ENCODE results near the gene CD2.

The CD2 gene

GRCh38 chr1:116781034-116781433 is 26.8 kb downstream of the CD2 start:
- DNase-seq: no peak

DNA sequence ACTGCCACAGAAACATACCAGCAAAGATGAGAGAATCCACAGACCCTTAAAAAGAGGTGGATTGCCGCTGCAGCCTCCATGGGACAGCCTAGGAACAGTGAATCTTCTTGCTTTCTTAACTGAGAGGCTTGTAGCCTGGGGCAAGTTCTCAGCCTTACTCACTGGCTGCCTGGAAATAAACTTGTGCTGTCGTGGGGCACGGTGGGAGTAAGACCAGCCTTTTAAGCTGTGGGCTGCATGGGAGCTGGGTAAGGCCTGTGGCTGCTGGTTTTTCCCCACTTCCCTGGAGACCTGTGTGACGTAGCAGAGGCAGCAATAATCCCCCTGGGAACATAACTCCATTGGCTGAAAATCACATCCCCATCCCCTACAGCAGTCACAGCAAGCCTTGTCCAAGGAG is 30.8 kb downstream of the CD2 start:
- DNase-seq: no peak

DNA sequence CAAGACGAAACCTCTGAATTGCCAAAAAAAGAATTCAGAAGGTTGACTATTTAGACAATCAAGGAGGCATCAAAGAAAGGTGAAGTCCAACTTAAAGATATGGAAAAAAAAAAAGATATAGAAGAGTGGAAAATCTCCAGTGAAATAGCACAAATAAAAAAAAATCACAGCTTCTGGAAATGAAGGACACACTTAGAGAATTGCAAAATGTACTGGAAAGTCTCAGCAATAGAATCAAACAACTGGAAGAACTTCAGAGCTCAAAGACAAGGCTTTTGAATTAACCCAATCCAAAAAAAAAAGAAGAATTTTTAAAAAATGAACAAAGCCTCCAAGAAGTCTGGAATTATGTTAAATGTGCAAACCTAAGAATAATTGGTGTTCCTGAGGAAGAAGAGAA is 31.8 kb downstream of the CD2 start:
- DNase-seq: no peak

DNA sequence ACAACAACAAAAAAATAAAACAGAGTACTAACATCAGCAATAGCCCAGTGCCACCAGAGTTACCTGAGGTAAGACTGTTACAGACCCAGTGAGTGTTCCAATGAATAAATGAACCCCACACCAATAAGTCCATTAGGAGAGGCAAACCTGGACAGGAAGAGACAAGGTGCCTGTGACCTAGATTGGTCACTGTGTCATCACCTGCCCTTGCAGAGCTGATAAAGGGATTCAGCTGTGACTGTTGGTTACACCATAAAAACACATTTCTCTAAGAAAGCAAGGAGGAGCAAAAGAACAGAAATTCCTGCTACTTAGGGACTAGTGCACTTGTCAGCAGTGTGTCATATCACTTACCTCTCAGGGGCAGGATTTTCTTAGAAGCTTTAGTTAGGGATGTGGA is 37.5 kb downstream of the CD2 start:
- no peak for DNase-seq

DNA sequence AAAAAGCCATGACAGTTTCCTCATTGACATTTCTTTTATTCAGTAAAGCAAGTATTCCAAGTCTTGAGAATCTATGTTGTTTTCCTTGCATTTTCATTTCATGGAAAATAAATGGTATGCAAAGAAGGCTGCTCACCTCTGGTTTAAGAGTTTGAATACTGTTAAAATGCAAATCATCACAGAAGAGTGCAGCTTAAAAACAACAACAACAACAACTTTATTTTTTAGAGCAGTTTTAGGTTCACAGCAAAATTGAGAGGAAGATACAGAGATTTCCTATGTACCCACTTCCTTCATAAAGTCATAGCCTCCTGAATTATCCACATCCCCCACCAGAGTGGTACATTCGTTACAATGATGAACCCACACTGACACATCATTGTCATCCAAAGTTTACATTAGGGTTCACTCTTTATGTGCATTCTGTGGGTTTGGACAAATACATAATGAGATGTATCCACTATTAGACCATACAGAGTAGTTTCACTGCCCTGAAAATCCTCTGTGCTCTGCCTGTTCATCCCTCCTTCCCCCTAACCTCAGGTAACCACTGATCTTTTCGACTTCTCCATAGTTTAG is 39.2 kb downstream of the CD2 start:
- no peak for DNase-seq

GRCh38 chr1:116794371-116794770 is 40.1 kb downstream of the CD2 start:
- no peak for DNase-seq

DNA sequence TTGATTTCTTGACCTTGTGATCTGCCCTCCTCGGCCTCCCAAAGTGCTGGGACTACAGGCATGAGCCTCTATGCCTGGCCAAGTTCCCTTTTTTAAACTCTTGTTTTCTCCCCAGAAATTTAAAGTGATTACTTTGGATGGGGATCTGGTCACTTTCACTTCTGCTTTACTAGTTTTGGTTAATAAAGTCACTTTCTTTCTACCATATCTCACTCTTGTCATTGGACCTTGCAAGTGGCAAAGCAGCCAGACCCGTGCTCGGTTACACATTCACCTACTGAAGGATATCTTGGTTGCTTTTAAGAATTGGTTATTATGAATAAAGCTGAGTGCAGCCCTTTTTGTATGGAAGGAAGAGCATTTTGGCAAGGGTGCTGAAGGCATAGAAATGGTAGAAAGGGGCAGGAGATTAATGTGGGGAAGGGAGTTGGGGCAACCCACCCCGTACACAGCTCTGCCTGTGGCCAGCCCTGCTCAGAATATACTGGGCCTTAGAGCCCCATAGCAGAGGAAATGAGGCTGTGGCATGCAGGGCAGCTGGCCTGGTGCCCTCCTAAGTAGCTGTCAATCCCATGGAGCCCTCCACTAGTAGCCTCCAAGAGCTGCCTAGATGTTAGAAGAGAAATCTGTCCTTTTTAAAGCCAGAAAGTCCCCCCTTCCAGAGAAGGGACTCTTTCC is 40.7 kb downstream of the CD2 start:
- no peak for DNase-seq

DNA sequence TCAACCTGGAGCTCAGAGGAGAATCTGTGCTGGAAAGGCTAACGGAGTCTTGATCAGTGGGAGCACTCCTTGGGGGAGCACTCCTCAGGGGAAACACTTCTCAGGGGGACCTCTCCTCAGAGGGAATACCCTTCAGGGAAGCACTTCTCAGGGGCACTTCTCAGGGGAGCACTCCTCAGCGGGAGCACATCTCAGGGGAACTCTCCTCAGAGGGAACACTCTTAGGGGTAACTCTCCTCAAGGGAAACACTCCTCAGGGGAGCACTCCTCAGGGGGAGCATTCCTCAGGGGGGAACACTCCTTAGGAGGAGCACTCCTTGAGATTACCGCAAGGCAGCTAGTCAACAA is 41.2 kb downstream of the CD2 start:
- DNase-seq: no peak

GRCh38 chr1:116804736-116805135 is 50.5 kb downstream of the CD2 start:
- no peak for DNase-seq

DNA sequence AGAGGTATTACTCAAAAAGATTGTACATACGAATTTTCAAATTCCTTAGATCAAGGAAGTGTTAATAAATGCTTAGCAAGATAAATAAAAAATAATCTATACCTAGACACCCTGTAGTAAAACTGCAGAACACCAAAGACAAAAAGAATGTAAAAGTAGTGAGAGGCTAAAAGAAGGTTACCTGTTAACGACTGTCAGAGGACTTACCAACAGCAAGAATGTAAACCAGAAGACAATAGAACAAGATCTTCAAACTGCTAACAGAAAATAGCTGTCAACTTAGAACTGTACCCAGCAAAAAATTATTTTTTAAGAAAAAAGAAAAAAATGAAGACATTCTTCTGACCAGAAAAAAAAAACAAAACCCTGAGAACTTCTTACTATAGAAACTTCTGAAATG is 51.2 kb downstream of the CD2 start:
- DNase-seq: no peak

DNA sequence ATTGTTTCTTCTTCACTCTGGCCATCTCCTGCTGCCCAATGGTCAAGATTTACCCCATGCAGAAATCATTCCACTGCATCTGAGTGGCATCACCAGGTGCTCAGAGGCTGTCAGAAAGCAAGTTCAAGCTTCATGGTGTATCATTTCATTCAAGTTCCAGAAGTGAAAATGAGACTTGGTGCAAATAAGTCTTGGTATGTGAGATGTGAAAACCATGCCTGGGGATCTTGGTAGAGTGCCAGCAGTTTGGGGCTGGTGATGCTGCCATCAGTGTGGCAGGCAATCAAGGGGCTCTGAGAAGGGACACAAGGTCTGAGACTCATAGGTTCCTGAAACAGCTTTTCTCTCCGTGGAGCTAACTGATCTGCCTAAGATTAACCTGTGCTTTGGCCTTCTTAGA is 52.0 kb downstream of the CD2 start:
- peak; percentile 88 for DNase-seq

DNA sequence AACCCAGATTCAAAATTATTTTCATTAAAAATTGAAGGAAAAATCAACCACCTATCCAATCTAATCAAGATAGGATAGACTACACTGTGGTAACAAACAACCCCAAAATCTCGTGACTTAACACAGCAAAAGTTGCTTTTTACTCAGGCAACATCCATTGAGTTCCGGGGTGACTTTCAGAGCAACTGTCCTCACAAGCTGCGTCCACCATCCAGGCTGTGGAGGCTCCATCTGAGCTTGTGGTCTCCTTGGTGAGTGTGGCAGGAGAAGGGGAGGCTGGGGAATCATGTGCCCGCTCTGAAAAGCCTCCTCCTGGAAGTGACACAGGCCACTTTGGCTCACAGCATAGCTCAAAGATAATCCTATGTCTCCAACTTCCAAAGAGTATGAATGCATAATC is 52.4 kb downstream of the CD2 start:
- no peak for DNase-seq

GRCh38 chr1:116807394-116808199 is 53.4 kb downstream of the CD2 start:
- no peak for DNase-seq

- DNase-seq: no peak
Observed at GRCh38 chr1:116808200-116808847, 54.1 kb downstream of the CD2 start.

GRCh38 chr1:116808848-116809508 is 54.7 kb downstream of the CD2 start:
- DNase-seq: peak; percentile 70

DNA sequence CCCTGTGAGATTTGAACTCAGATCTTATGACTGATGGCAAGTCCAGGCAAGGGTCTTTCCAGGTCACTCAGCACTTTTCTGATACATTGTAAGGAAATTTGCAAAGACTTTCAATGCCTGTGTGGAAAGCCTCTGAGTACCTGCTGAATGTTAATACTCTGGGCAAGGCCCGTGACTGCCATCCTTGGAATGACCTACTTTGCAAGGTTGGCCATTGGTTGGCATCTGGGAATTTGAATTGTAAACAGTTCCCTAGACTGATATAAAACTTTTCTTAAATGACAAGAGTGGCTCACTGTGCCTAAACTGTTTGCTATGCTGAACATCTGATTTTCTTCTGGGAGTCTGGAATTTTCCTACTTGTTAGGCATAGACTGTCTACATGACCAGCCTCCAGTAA is 57.1 kb downstream of the CD2 start:
- no peak for DNase-seq

GRCh38 chr1:116814926-116815723 is 60.9 kb downstream of the CD2 start:
- DNase-seq: no peak

GRCh38 chr1:116817582-116818064 is 63.4 kb downstream of the CD2 start:
- peak; percentile 91 for DNase-seq

All from activated effector memory CD4-positive, alpha-beta T cell treated with anti-CD3 and anti-CD28 coated beads, Interleukin-2, amount 50 U/mL, for 16 hours (primary cell).